Medulla oblongata (tissue), 1 donor: ENCODE measurements around the gene CNEP1R1.
A peak's percentile ranks its signal among the peaks of the same experiment; 100 is the strongest.

ENCODE experiments used
- DNase-seq: peaks from one replicate; pipeline ENCODE4 v3.0.0-alpha.2; 2015; ENCODE audit errors: extremely low spot score

Gene CNEP1R1

GRCh38 chr16:50065241-50065623, 40.2 kb downstream of the CNEP1R1 start:
- DNase-seq = no peak

- peak; percentile 93 for DNase-seq
These were observed 40.8 kb downstream of the CNEP1R1 start, which contains the start of gene HEATR3 for GRCh38 chr16:50065624-50066481. Gene HEATR3 (plus strand): TSS chr16:50065970. CDS start chr16:50066132, 162 bp downstream.

GRCh38 chr16:50066482-50067289, 41.7 kb downstream of the CNEP1R1 start:
- DNase-seq = peak; percentile 11

- DNase-seq = peak; percentile 53
These were observed 42.3 kb downstream of the CNEP1R1 start for GRCh38 chr16:50067290-50067853.

GRCh38 chr16:50068550-50068949, 43.5 kb downstream of the CNEP1R1 start:
- no peak for DNase-seq

- no peak for DNase-seq
These were observed 44.0 kb downstream of the CNEP1R1 start for GRCh38 chr16:50069060-50069459.

GRCh38 chr16:50071075-50071671, 46.1 kb downstream of the CNEP1R1 start:
- DNase-seq = no peak

- no peak for DNase-seq
These were observed 47.7 kb downstream of the CNEP1R1 start for GRCh38 chr16:50072730-50073129.

GRCh38 chr16:50079397-50080140, 54.5 kb downstream of the CNEP1R1 start:
- DNase-seq = no peak

- DNase-seq = no peak
These were observed 56.5 kb downstream of the CNEP1R1 start for GRCh38 chr16:50081428-50082018.

GRCh38 chr16:50083996-50084395, 59.0 kb downstream of the CNEP1R1 start:
- DNase-seq = no peak

GRCh38 chr16:50086176-50086575, 61.2 kb downstream of the CNEP1R1 start:
- DNase-seq = no peak
